SK-N-SH treated with all-trans-retinoic acid at 6 μM for 48 hours (cell line): ENCODE measurements around the gene CLNS1A.
"Not testable (repeated sequence)": the region's sequence is repeated elsewhere in the genome, so short reads cannot be mapped to it uniquely, and the experiment has no call there.

Experiments used
- ATAC-seq: fragments of 200-7000 bp; cut with Tn5 transposase; 3 replicates; pipeline ENCODE4 v1.9.1; 2020; ENCODE audit warnings: mild to moderate bottlenecking, moderate library complexity
- ARNTL ChIP-seq: fragments of 450-650 bp; formaldehyde crosslinking; IDR thresholded peaks from 2 replicates; pipeline ENCODE4 v1.5.0; 2020; ENCODE audit warnings: low read depth, mild to moderate bottlenecking, moderate library complexity, borderline replicate concordance
- BACH2 ChIP-seq: fragments of 250-450 bp; sonication (Bioruptor Pico); IDR thresholded peaks from 2 replicates; pipeline ENCODE4 v1.9.0; 2021; ENCODE audit warnings: mild to moderate bottlenecking, borderline replicate concordance
- CREB5 ChIP-seq: fragments of 250-450 bp; sonication (Bioruptor Pico); IDR thresholded peaks from 2 replicates; pipeline ENCODE4 v1.5.1; 2020; ENCODE audit warnings: low read depth, mild to moderate bottlenecking, moderate library complexity
- CSDC2 ChIP-seq: fragments of 250-450 bp; sonication (Bioruptor Pico); IDR thresholded peaks from 2 replicates; pipeline ENCODE4 v1.5.0; 2020; ENCODE audit warnings: mild to moderate bottlenecking, moderate library complexity
- CSRNP3 ChIP-seq: fragments of 250-450 bp; sonication (Bioruptor Pico); IDR thresholded peaks from 2 replicates; pipeline ENCODE4 v1.5.1; 2021; ENCODE audit warnings: mild to moderate bottlenecking, moderate library complexity
- ESRRG ChIP-seq: fragments of 250-450 bp; sonication (Bioruptor Pico); IDR thresholded peaks from 2 replicates; pipeline ENCODE4 v1.6.1; 2021; ENCODE audit warnings: mild to moderate bottlenecking
- GLIS3 ChIP-seq: fragments of 250-450 bp; sonication (Bioruptor Pico); IDR thresholded peaks from 2 replicates; pipeline ENCODE4 v1.5.0; 2020; ENCODE audit warnings: mild to moderate bottlenecking, moderate library complexity
- ISL1 ChIP-seq: fragments of 250-450 bp; sonication (Bioruptor Pico); IDR thresholded peaks from 2 replicates; pipeline ENCODE4 v2.1.2; 2022; ENCODE audit warnings: mild to moderate bottlenecking, moderate library complexity
- POU6F1 ChIP-seq: fragments of 250-450 bp; sonication (Bioruptor Pico); IDR thresholded peaks from 2 replicates; pipeline ENCODE4 v1.8.0; 2021; ENCODE audit warnings: low read depth, mild to moderate bottlenecking, moderate library complexity, borderline replicate concordance
- PPARA ChIP-seq: fragments of 250-450 bp; sonication (Bioruptor Pico); IDR thresholded peaks from 2 replicates; pipeline ENCODE4 v1.5.0; 2020; ENCODE audit warnings: mild to moderate bottlenecking, borderline replicate concordance
- SNAI2 ChIP-seq: fragments of 250-450 bp; sonication (Bioruptor Pico); IDR thresholded peaks from 2 replicates; pipeline ENCODE4 v1.5.0; 2020; ENCODE audit warnings: mild to moderate bottlenecking, moderate library complexity
- TCF4 ChIP-seq: fragments of 250-450 bp; sonication (Bioruptor Pico); IDR thresholded peaks from 2 replicates; pipeline ENCODE4 v1.8.0; 2021; ENCODE audit warnings: mild to moderate bottlenecking, moderate library complexity, borderline replicate concordance
- TOX ChIP-seq: fragments of 250-450 bp; sonication (Bioruptor Pico); IDR thresholded peaks from 2 replicates; pipeline ENCODE4 v1.8.0; 2021; ENCODE audit warnings: mild to moderate bottlenecking, moderate library complexity, borderline replicate concordance
- TSHZ2 ChIP-seq: fragments of 250-450 bp; sonication (Bioruptor Pico); IDR thresholded peaks from 2 replicates; pipeline ENCODE4 v1.5.0; 2020; ENCODE audit warnings: mild to moderate bottlenecking, moderate library complexity
- ZC3H10 ChIP-seq: fragments of 250-450 bp; sonication (Bioruptor Pico); IDR thresholded peaks from 2 replicates; pipeline ENCODE4 v1.5.1; 2021; ENCODE audit warnings: mild to moderate bottlenecking, moderate library complexity
- ZFP3 ChIP-seq: fragments of 250-450 bp; sonication (Bioruptor Pico); IDR thresholded peaks from 2 replicates; pipeline ENCODE4 v1.5.0; 2020; ENCODE audit warnings: mild to moderate bottlenecking, moderate library complexity
- ZFP30 ChIP-seq: fragments of 450-650 bp; formaldehyde crosslinking; IDR thresholded peaks from 2 replicates; pipeline ENCODE4 v1.5.0; 2022; ENCODE audit warnings: mild to moderate bottlenecking, moderate library complexity
- ZNF8 ChIP-seq: fragments of 450-650 bp; formaldehyde crosslinking; IDR thresholded peaks from 2 replicates; pipeline ENCODE4 v1.5.0; 2020; ENCODE audit warnings: mild to moderate bottlenecking, moderate library complexity

CLNS1A gene

GRCh38 chr11:77580712-77581337 lies 56.8 kb downstream of the CLNS1A start:
- no peak for ATAC-seq
- TF ChIP-seq POU6F1 (CRISPR knock-in tag) (no peak), CSDC2 (CRISPR knock-in tag) (no peak), ZFP3 (CRISPR knock-in tag) (no peak), BACH2 (CRISPR knock-in tag) (no peak), SNAI2 (CRISPR knock-in tag) (no peak), TCF4 (no peak), ZFP30 (CRISPR knock-in tag) (no peak), TOX (CRISPR knock-in tag) (no peak)
- TF ChIP-seq, all 23 proteins: peak for 0

GRCh38 chr11:77575428-77575827 lies 62.2 kb downstream of the CLNS1A start:
- ATAC-seq, result not testable (repeated sequence)

GRCh38 chr11:77570896-77571295 lies 66.7 kb downstream of the CLNS1A start:
- not testable (repeated sequence) for ATAC-seq

- ATAC-seq, result no peak
- no peak for TF ChIP-seq CSRNP3
- TF ChIP-seq GLIS3, result no peak
- TF ChIP-seq TSHZ2 (CRISPR knock-in tag), result no peak
- TF ChIP-seq POU6F1 (CRISPR knock-in tag), result no peak
- TF ChIP-seq SNAI2 (CRISPR knock-in tag), result no peak
- no peak for TF ChIP-seq ISL1 (CRISPR knock-in tag)
- no peak for TF ChIP-seq TOX (CRISPR knock-in tag)
- no peak for TF ChIP-seq ZC3H10
- TF ChIP-seq TCF4, result no peak
- TF ChIP-seq CSDC2 (CRISPR knock-in tag), result no peak
- TF ChIP-seq PPARA (CRISPR knock-in tag), result no peak
- no peak for TF ChIP-seq BACH2 (CRISPR knock-in tag)
- no peak for TF ChIP-seq ARNTL (CRISPR knock-in tag)
- no peak for TF ChIP-seq ZFP3 (CRISPR knock-in tag)
- TF ChIP-seq ZNF8 (CRISPR knock-in tag), result no peak
Observed at GRCh38 chr11:77569676-77570070, 67.9 kb downstream of the CLNS1A start.

- no peak for ATAC-seq
- TF ChIP-seq PPARA (CRISPR knock-in tag) (no peak), TSHZ2 (CRISPR knock-in tag) (no peak), ZFP30 (CRISPR knock-in tag) (no peak), TCF4 (no peak), ESRRG (no peak), CREB5 (CRISPR knock-in tag) (no peak), ZFP3 (CRISPR knock-in tag) (no peak), POU6F1 (CRISPR knock-in tag) (no peak), CSDC2 (CRISPR knock-in tag) (no peak)
Observed at GRCh38 chr11:77568916-77569675, 68.5 kb downstream of the CLNS1A start.
